ENCODE measurements around the gene BMPER.

BMPER gene

DNA sequence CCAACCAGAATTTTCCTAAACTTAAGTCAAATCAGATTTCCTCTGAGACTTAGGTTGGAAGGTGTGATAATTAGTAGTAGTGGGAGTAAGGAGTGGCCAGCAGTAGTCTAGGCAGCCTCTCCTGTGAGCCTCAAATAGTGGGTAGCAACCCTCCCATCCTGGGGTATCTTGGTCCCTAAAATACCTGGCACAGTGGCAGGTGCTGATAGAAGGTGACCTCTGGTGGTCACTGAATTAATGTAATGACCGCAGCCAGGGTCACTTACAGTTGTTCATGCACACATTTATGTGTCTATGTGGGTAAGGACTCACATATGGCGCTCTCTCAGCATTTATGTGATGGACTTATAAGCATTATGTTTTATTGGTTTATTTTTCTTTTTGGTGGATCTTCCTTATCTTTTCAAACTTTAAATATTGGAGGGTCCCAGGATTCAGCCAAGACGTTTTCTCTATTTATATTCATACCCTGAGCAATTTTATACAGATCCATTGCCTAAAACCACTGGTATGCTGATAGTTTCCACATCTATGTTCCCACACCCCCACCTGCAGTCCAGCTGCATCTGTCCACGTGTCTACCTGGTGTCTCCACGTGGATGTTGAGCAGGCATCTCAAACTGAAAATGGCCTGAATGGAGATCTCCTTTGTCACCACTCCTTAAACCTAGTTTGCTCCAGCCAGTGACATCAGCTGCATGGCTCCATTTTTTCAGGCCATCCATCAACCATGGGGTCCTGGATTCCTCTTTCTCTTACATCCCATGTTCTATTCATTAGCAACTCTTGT, 18.3 kb downstream of the BMPER start:
- no peak for DNase-seq

GRCh38 chr7:33926535-33926934, 21.2 kb downstream of the BMPER start:
- no peak for DNase-seq

- DNase-seq, result peak; percentile 32
Measured at GRCh38 chr7:33928986-33929385, 23.6 kb downstream of the BMPER start.

- no peak for DNase-seq
Measured at GRCh38 chr7:33932221-33932620, 26.9 kb downstream of the BMPER start.

GRCh38 chr7:33932832-33933468, 27.6 kb downstream of the BMPER start:
- DNase-seq, result peak; percentile 86

DNA sequence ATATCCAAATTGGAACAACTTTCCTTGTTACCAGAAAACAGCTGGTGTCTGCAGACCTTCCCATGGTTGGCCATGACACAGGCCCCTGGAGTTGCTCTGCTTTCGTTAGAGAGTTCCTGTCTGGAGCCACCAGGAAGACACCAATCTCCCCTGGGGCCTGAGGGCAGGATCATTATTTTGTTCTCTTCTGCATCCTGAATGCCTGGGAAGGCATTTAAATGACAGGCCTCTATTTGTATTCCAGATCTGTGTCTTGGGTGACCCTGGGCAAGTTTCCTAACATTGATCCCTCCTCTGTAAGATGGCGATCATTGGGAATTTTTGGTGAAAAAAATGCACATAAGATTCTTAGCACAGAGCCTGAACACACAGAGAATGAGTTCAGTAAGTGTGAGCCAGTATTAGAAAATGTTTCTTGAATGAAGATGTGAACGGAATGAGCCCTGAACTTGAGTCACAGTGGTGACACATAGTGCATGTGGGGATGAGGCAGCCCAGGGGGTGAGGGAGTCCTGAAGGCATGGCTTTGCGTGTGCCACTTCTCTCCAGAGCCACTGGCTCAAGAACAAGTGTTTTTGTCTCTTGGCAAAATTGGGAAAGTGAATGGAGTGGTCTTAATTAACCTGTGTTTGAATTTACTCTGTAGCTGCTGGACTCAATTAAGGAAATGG, 28.4 kb downstream of the BMPER start:
- no peak for DNase-seq

GRCh38 chr7:33934391-33934790, 29.1 kb downstream of the BMPER start:
- no peak for DNase-seq

DNA sequence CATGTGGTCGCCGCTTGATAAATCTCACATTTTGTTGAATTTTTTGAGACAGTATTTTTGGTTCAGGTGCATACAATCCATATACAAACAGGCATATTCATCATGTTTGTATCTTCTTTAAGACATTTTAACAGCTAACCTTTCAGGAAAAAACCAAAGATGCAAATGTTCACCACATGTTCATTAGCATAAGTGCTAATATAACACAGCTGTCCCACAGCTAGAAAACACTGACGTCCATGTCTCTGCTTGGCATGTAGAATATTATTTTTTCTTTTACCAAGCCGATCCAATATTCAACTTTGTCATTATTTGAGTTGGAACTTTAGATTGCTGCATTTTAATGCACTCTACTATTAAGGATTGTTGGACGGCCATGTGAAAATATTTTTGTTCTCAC, 31.2 kb downstream of the BMPER start:
- DNase-seq, result no peak

- DNase-seq, result no peak
Measured at GRCh38 chr7:33937871-33938270, 32.5 kb downstream of the BMPER start.

DNA sequence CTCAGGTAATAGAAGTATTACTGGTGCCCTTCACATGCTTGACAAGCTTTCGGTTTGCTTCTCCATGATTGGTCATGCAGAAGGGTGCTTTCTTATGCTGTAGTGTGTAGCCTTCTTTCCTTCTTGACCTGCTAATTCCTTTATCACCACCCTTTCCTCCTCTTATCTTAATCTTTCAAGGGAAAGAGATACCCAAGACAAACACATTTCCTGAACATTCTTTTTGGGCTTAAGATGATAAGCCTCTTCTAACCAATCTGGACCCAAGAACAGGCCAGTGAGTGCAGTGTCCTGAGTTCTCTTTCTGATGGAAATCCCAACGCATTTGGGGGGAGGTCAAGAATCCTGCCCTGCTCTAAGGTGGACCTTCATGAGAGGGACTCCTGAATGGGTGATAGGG, 33.8 kb downstream of the BMPER start:
- no peak for DNase-seq

DNA sequence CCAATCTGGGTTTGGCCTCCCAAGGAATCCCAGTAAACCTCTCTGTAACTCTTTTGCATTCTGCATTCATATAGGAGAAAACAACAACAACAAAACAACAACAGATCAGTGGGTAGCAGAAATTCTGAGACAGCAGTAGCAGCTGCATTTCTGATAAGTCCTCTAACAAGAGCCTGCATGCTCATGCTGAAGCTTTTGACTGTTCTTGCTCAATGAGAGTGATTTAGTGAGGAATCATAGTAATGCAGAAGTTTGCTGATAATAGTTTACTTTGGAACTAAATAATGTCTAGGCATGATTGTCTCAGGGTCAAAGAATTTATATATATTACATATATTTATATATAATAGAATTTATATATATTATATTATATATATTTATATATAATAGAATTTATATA, 35.2 kb downstream of the BMPER start:
- no peak for DNase-seq

GRCh38 chr7:33941418-33941817, 36.1 kb downstream of the BMPER start:
- no peak for DNase-seq

GRCh38 chr7:33946094-33946699, 40.9 kb downstream of the BMPER start:
- no peak for DNase-seq

DNA sequence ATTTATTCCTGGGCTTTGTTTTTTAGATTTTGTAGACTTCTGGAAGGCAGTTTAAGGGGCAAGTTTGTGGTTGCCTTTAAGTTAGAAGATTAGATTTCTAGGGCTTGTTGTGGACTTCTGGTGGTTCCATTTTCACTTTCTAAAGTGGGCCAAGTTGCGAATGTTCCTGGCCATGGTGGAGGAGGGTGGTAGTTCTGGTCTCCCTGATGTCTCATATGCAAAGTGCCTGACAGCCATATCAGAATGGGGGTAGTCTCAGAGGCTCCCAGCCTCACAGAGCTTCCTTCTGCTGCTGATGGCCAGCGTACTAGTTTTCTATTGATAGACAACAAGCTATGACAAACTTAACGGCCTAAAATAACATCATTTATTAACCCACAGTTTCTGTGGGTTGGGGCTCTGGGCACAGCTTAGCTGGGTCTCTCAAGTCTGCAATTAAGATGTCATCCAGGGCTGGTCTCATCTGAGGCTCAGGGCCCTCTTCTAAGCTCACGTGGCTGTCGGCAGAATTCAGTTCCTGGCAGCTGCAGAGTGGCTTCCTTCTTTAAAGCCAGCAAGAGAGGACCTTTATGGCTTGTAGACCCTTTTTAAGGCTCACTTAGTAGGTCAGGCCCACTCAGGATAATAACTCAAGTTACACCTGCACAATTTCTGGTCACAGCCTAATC, 44.8 kb downstream of the BMPER start:
- no peak for DNase-seq

DNA sequence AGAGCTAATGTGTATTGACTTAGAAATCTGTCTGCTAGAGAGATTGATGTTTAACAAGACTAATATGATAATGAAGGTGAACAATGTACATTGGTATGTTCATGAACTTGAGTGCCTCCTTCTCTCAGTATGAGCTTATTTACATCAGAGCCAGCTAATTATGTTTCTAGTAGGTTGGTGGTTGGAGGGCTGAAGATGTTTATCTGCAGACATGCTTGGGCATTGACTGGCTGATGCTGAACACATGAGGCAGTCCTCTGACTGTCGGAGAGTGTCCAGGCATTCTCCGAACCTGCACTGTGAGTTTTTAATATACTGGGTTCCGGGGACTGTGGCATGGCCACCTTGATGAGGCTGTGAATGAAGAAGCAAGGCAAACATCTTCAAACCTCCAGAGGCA, 47.5 kb downstream of the BMPER start:
- DNase-seq, result no peak

GRCh38 chr7:33958104-33958503, 52.8 kb downstream of the BMPER start:
- no peak for DNase-seq

DNA sequence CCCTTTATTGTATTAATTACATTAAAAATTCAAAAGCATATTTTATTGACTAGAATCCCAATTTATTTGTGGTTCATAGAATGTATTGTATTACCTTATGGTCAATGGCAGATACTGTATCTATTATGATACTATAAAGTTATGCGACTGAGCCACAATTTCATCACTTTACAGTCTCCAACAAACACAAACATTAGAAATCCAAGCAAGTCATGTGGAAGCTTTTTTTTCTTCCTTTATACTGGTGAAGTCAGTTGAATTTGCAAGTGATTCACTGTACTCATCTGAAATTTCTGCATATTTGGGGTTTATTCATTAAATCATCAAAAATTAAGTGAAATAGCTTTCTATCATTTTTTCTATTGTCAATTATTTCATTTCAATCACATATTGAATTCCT, 54.3 kb downstream of the BMPER start:
- no peak for DNase-seq

DNA sequence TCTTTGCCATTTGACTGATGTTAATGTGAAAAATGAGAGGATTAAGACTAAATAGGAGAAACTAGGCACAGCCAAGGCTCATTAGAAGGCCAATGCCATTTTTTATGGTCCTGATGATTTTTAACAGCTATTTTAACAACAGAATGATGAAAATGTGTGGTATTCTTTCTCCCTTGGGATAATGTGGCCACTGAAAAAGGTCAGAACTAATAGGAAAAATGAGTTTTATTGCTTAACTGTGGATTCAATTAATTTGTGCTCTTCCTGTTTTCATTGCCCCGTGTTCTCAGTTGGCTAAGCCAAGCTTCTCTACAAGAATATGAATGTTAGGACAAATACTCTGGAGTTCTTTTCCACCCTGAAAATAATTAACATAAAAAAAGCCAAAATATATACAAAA, 56.6 kb downstream of the BMPER start:
- no peak for DNase-seq

- DNase-seq, result no peak
Measured at GRCh38 chr7:33964417-33965182, 59.3 kb downstream of the BMPER start.

- no peak for DNase-seq
Measured at GRCh38 chr7:33965183-33965744, 59.9 kb downstream of the BMPER start.

DNA sequence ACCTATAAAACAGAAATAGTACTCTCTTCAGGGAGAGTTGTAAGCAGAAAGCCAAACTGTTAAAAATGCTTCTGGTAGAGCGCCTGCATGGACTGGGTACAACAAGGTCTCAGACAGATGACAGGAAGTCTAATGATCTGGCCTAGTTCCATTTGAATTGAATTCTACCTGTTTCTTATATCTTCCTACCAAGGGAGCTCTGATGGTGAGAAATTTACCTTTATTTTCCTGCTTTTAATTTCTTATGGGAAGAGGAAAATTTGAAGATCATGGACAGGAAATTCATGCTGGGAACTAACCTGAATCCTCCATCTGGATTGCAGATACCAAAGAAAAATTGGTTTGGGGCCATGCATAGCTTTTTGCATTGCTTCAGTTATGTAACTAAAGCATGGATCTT, 63.3 kb downstream of the BMPER start:
- no peak for DNase-seq

DNA sequence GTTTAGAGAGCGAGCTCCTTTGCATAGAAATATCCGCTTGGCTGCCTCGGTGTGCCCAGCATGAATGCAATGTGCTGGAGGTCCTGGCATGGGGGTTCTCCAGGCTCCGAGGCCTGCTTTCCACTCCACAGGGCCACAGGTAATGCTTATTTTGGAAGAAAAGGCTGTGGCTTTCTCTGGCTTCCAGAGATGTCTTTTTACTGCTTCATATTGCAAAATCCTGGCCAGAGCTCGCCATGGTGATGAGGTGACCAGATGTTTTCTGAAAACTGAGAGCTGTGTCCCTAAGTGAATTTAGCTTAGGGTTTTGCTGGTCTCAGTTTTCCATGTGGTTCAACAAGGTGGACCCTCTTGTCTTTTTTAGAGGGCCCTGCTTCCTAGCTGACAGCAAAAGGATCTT, 65.2 kb downstream of the BMPER start:
- peak; percentile 70 for DNase-seq
